Activated CD8-positive, alpha-beta memory T cell treated with anti-CD3 and anti-CD28 coated beads, Interleukin-2, amount 50 U/mL, for 48 hours (primary cell): ENCODE measurements around the gene METTL13.

ENCODE experiments used
- DNase-seq: peaks from one replicate; pipeline ENCODE4 v3.0.0-alpha.2; 2020

METTL13 gene

GRCh38 chr1:171781176-171781875 lies at the start of gene METTL13:
METTL13 (plus strand) TSS chr1:171781660; CDS start chr1:171781968, 308 bp downstream.
- peak; percentile 96 for DNase-seq

GRCh38 chr1:171736196-171736595 lies 45.3 kb upstream of the METTL13 start:
- no peak for DNase-seq

- no peak for DNase-seq
Observed at GRCh38 chr1:171738911-171739310, 42.5 kb upstream of the METTL13 start.

GRCh38 chr1:171739656-171740055 lies 41.8 kb upstream of the METTL13 start:
- no peak for DNase-seq

- DNase-seq, result no peak
Observed at GRCh38 chr1:171740356-171740863, 41.0 kb upstream of the METTL13 start.

- peak; percentile 61 for DNase-seq
Observed at GRCh38 chr1:171740987-171741871, 40.2 kb upstream of the METTL13 start.

- DNase-seq, result peak; percentile 90
Observed at GRCh38 chr1:171741872-171742576, 39.4 kb upstream of the METTL13 start, which contains the start of gene VAMP4. VAMP4 (minus strand) TSS chr1:171742065; CDS start chr1:171738414, 3,651 bp downstream.

GRCh38 chr1:171742577-171742922 lies 38.9 kb upstream of the METTL13 start:
- DNase-seq, result peak; percentile 53

- no peak for DNase-seq
Observed at GRCh38 chr1:171743081-171743870, 38.2 kb upstream of the METTL13 start.

GRCh38 chr1:171744986-171745385 lies 36.5 kb upstream of the METTL13 start:
- DNase-seq, result no peak

- DNase-seq, result no peak
Observed at GRCh38 chr1:171748651-171749050, 32.8 kb upstream of the METTL13 start.

GRCh38 chr1:171751221-171751620 lies 30.2 kb upstream of the METTL13 start:
- no peak for DNase-seq

- DNase-seq, result no peak
Observed at GRCh38 chr1:171753182-171753581, 28.3 kb upstream of the METTL13 start.

- DNase-seq, result no peak
Observed at GRCh38 chr1:171753685-171754352, 27.6 kb upstream of the METTL13 start.

- no peak for DNase-seq
Observed at GRCh38 chr1:171754353-171754705, 27.1 kb upstream of the METTL13 start.

- DNase-seq, result no peak
Observed at GRCh38 chr1:171754971-171755370, 26.5 kb upstream of the METTL13 start.

- DNase-seq, result no peak
Observed at GRCh38 chr1:171756856-171757255, 24.6 kb upstream of the METTL13 start.

GRCh38 chr1:171758011-171758410 lies 23.4 kb upstream of the METTL13 start:
- no peak for DNase-seq

GRCh38 chr1:171762143-171762563 lies 19.3 kb upstream of the METTL13 start:
- DNase-seq, result no peak

- no peak for DNase-seq
Observed at GRCh38 chr1:171763764-171764163, 17.7 kb upstream of the METTL13 start.

GRCh38 chr1:171769171-171769570 lies 12.3 kb upstream of the METTL13 start:
- DNase-seq, result no peak

GRCh38 chr1:171769754-171770153 lies 11.7 kb upstream of the METTL13 start:
- no peak for DNase-seq
